Gastroesophageal sphincter (tissue), 4 donors: Measurements from ENCODE around the gene SERPINE1. TPM values are rescaled to one million over a fixed set of nuclear protein-coding genes. Genes with fewer than 3 reads are reported as not detected.

Source experiments
- ATAC-seq: fragments of 150-250 bp; one replicate; pipeline ENCODE4 v1.9.1; 2016; ENCODE audit warnings: mild to moderate bottlenecking, moderate library complexity
- H3K27ac ChIP-seq, 4 donors: fragments of 200-600 bp; sonication (generic) in 3 of 4; 1 replicate in 3 of 4; 2 replicates in 1 of 4; pipeline ENCODE4 v1.5.1; 2016 to 2019
- H3K27me3 ChIP-seq: fragments of 200-600 bp; sonication (generic); one replicate; pipeline ENCODE4 v1.5.1; 2019
- H3K36me3 ChIP-seq, 2 donors: fragments of 200-600 bp; sonication (generic); one replicate each; pipeline ENCODE4 v1.5.1; 2019; ENCODE audit warnings: control low read depth in 1 of 2
- H3K4me1 ChIP-seq, 3 donors: fragments of 200-600 bp; sonication (generic); 1 replicate in 2 of 3; 2 replicates in 1 of 3; pipeline ENCODE4 v1.5.1; 2016 to 2019; ENCODE audit warnings: control low read depth in 2 of 3
- H3K4me3 ChIP-seq, 2 donors: fragments of 200-600 bp; sonication (generic); one replicate each; pipeline ENCODE4 v1.5.1; 2019; ENCODE audit warnings: mild to moderate bottlenecking in 1 of 2, moderate library complexity in 1 of 2
- H3K9me3 ChIP-seq, 3 donors: fragments of 200-600 bp; sonication (generic); one replicate each; pipeline ENCODE4 v1.5.1; 2017 to 2019; ENCODE audit warnings: control low read depth in 2 of 3
- CTCF ChIP-seq, 4 experiments: fragments of 200-600 bp in 2 of 4; fragments of 450-650 bp in 2 of 4; sonication (generic) in 1 of 4; IDR thresholded peaks; one replicate each; pipeline ENCODE4 v1.5.1; 2017 to 2019; ENCODE audit warnings: antibody characterized with exemption in 4 of 4, mild to moderate bottlenecking in 2 of 4, moderate library complexity in 2 of 4
- EP300 ChIP-seq: sonication (generic); formaldehyde crosslinking; IDR thresholded peaks from one replicate; pipeline ENCODE4 v1.6.1; 2017; ENCODE audit warnings: antibody characterized with exemption, mild to moderate bottlenecking
- POLR2A ChIP-seq, 2 donors: fragments of 450-650 bp; IDR thresholded peaks; one replicate each; pipeline ENCODE4 v1.6.1; 2017; ENCODE audit warnings: antibody characterized with exemption in 2 of 2, mild to moderate bottlenecking in 2 of 2, moderate library complexity in 1 of 2
- POLR2AphosphoS5 ChIP-seq: sonication (generic); formaldehyde crosslinking; IDR thresholded peaks from one replicate; pipeline ENCODE4 v1.6.1; 2017; ENCODE audit warnings: antibody characterized with exemption
- WGBS, 2 donors: methylation state at CpG; one replicate each; pipeline ENCODE4 v1.1.5; 2018; ENCODE audit warnings: low coverage in 1 of 2; 5-methylcytosine and 5-hydroxymethylcytosine counted together
- total RNA-seq, 4 donors: library from RNA; depleted of rRNA; stranded (reverse); fragments of >200 nt; gene quantifications; one replicate each; pipeline ENCODE4 v1.1.0, GENCODE V29; 2016

The SERPINE1 gene
- total RNA-seq, 4 donors from 2014 or later: 5.4 to 75.3 (median 19.6) TPM

GRCh38 chr7:101167645-101168411 lies 40.9 kb downstream of the SERPINE1 start:
- no peaks in the 10 kb centered on the region for H3K36me3 ChIP-seq
- no peak overlapping the region for H3K4me3 ChIP-seq
- H3K27me3 ChIP-seq: peaks cover 100% of the 10 kb centered on the region
- 0 to 2% methylated on average over 8 to 12 of the region's 12 CpGs for WGBS, 2 donors
- H3K4me1 ChIP-seq: peaks cover 0 to 63% (median 37%) of the 10 kb centered on the region in 3 donors
- H3K9me3 ChIP-seq: no peaks in the 10 kb centered on the region
- TF ChIP-seq CTCF (IDR thresholded peaks at IDR 0.05) (no peak), EP300 (no peak), POLR2A (IDR thresholded peaks at IDR 0.05) (no peak), POLR2AphosphoS5 (no peak)
- no peak for ATAC-seq
- H3K27ac ChIP-seq: no peak overlapping the region

- TF ChIP-seq EP300 (no peak), POLR2AphosphoS5 (no peak), CTCF (IDR thresholded peaks at IDR 0.05) (no peak)
- Histone ChIP-seq H3K36me3 (no peaks in the 10 kb centered on the region), H3K4me3 (no peak overlapping the region), H3K9me3 (no peaks in the 10 kb centered on the region), H3K27ac (no peak overlapping the region), H3K27me3 (peaks cover 100% of the 10 kb centered on the region), H3K4me1 (peaks cover 0 to 63% (median 37%) of the 10 kb centered on the region in 3 donors)
- no peak for ATAC-seq
- WGBS, 2 donors: 0% methylated on average over 2 to 3 of the region's 6 CpGs
These were observed 41.6 kb downstream of the SERPINE1 start for GRCh38 chr7:101168412-101169049.

GRCh38 chr7:101169110-101169837 lies 42.4 kb downstream of the SERPINE1 start:
- H3K9me3 ChIP-seq: no peaks in the 10 kb centered on the region
- ATAC-seq: no peak
- peaks cover 0 to 61% (median 29%) of the 10 kb centered on the region in 3 donors for H3K4me1 ChIP-seq
- H3K4me3 ChIP-seq: no peak overlapping the region
- H3K36me3 ChIP-seq: no peaks in the 10 kb centered on the region
- H3K27me3 ChIP-seq: peaks cover 100% of the 10 kb centered on the region
- WGBS, 2 donors: 0 to 5% methylated on average over 1 to 3 of the region's 18 CpGs
- no peak overlapping the region for H3K27ac ChIP-seq
- TF ChIP-seq EP300 (no peak), POLR2AphosphoS5 (no peak), CTCF (IDR thresholded peaks at IDR 0.05) (no peak), POLR2A (IDR thresholded peaks at IDR 0.05) (no peak)

GRCh38 chr7:101169838-101170551 lies 43.1 kb downstream of the SERPINE1 start:
- no peak overlapping the region for H3K4me3 ChIP-seq
- TF ChIP-seq POLR2AphosphoS5 (no peak), CTCF (IDR thresholded peaks at IDR 0.05) (peak in 3 of 4 experiments; percentile 68 to 90 (median 74))
- peak; percentile 54 for ATAC-seq
- no peak overlapping the region for H3K27ac ChIP-seq
- H3K4me1 ChIP-seq: peaks cover 0 to 54% (median 26%) of the 10 kb centered on the region in 3 donors
- H3K36me3 ChIP-seq: no peaks in the 10 kb centered on the region
- H3K27me3 ChIP-seq: peaks cover 100% of the 10 kb centered on the region
- no peaks in the 10 kb centered on the region for H3K9me3 ChIP-seq
- WGBS, 2 donors: 0 to 4% methylated on average over 2 to 5 of the region's 33 CpGs
